Right atrium auricular region (tissue), 2 donors: ENCODE measurements around the gene MAL. TPM values are rescaled to one million over a fixed set of nuclear protein-coding genes. Genes with fewer than 3 reads are reported as not detected.

Experiments
- DNase-seq: peaks from one replicate; pipeline ENCODE4 v3.0.0-alpha.2; 2019; ENCODE audit warnings: low spot score
- H3K27ac ChIP-seq, 2 donors: fragments of 200-600 bp; sonication (generic); 1 replicate in 1 of 2; 2 replicates in 1 of 2; pipeline ENCODE4 v1.5.1; 2016 to 2019
- H3K27me3 ChIP-seq, 2 donors: fragments of 200-600 bp; sonication (generic); one replicate each; pipeline versions ENCODE4 v1.5.1 to v1.6.0; 2017 to 2019
- H3K36me3 ChIP-seq: fragments of 200-600 bp; sonication (generic); one replicate; pipeline ENCODE4 v1.5.1; 2016
- H3K4me1 ChIP-seq, 2 donors: fragments of 200-600 bp; sonication (generic); one replicate each; pipeline versions ENCODE4 v1.5.1 to v1.6.0; 2017 to 2019
- H3K4me3 ChIP-seq, 2 donors: fragments of 200-600 bp; sonication (generic); 1 replicate in 1 of 2; 2 replicates in 1 of 2; pipeline ENCODE4 v1.5.1; 2017 to 2019; ENCODE audit warnings: mild to moderate bottlenecking in 1 of 2, moderate library complexity in 1 of 2
- H3K9me3 ChIP-seq, 2 donors: fragments of 200-600 bp; sonication (generic); one replicate each; pipeline ENCODE4 v1.5.1; 2019
- CTCF ChIP-seq, 2 donors: fragments of 200-600 bp; sonication (generic); IDR thresholded peaks; one replicate each; pipeline ENCODE4 v1.5.1; 2019; ENCODE audit warnings: antibody characterized with exemption in 2 of 2
- total RNA-seq, 2 donors: library from RNA; depleted of rRNA; stranded (reverse); fragments of >200 nt; gene quantifications; one replicate each; pipeline ENCODE4 v1.1.0, GENCODE V29; 2016

MAL gene
- total RNA-seq, 2 donors from 2014 or later: 7.4 to 8.7 TPM

GRCh38 chr2:95077861-95078603 is 52.5 kb downstream of the MAL start:
- no peak overlapping the region for H3K4me3 ChIP-seq
- peaks cover 0 to 12% of the 10 kb centered on the region in 2 donors for H3K4me1 ChIP-seq
- DNase-seq: no peak
- H3K36me3 ChIP-seq: no peaks in the 10 kb centered on the region
- TF ChIP-seq CTCF (IDR thresholded peaks at IDR 0.05): no peak
- H3K27me3 ChIP-seq: no peaks in the 10 kb centered on the region
- H3K27ac ChIP-seq: no peak overlapping the region
- H3K9me3 ChIP-seq: no peaks in the 10 kb centered on the region

GRCh38 chr2:95079199-95079683 is 53.7 kb downstream of the MAL start:
- no peak overlapping the region for H3K27ac ChIP-seq
- H3K4me1 ChIP-seq: peaks cover 0 to 12% of the 10 kb centered on the region in 2 donors
- H3K36me3 ChIP-seq: no peaks in the 10 kb centered on the region
- TF ChIP-seq CTCF (IDR thresholded peaks at IDR 0.05): no peak
- no peaks in the 10 kb centered on the region for H3K27me3 ChIP-seq
- DNase-seq: no peak
- H3K4me3 ChIP-seq: no peak overlapping the region
- no peaks in the 10 kb centered on the region for H3K9me3 ChIP-seq

- H3K36me3 ChIP-seq: peaks cover 24% of the 10 kb centered on the region
- H3K27me3 ChIP-seq: no peaks in the 10 kb centered on the region
- TF ChIP-seq CTCF (IDR thresholded peaks at IDR 0.05): no peak
- no peaks in the 10 kb centered on the region for H3K9me3 ChIP-seq
- no peak overlapping the region for H3K4me3 ChIP-seq
- DNase-seq: no peak
- H3K4me1 ChIP-seq: no peaks in the 10 kb centered on the region
- H3K27ac ChIP-seq: no peak overlapping the region
Measured at GRCh38 chr2:95082477-95082876, 57.0 kb downstream of the MAL start.

GRCh38 chr2:95086017-95086416 is 60.5 kb downstream of the MAL start:
- Histone ChIP-seq H3K27ac (no peak overlapping the region), H3K4me1 (no peaks in the 10 kb centered on the region), H3K27me3 (no peaks in the 10 kb centered on the region), H3K36me3 (peaks cover 56% of the 10 kb centered on the region), H3K9me3 (no peaks in the 10 kb centered on the region), H3K4me3 (no peak overlapping the region)
- no peak for DNase-seq
- no peak for TF ChIP-seq CTCF (IDR thresholded peaks at IDR 0.05)

GRCh38 chr2:95087379-95087778 is 61.9 kb downstream of the MAL start:
- H3K27ac ChIP-seq: no peak overlapping the region
- peaks cover 70% of the 10 kb centered on the region for H3K36me3 ChIP-seq
- DNase-seq: no peak
- TF ChIP-seq CTCF (IDR thresholded peaks at IDR 0.05): no peak
- no peaks in the 10 kb centered on the region for H3K27me3 ChIP-seq
- H3K4me3 ChIP-seq: no peak overlapping the region
- H3K4me1 ChIP-seq: no peaks in the 10 kb centered on the region
- H3K9me3 ChIP-seq: no peaks in the 10 kb centered on the region
